Measurements from ENCODE around the gene RAPGEF6.
"Not testable (repeated sequence)": the region's sequence is repeated elsewhere in the genome, so short reads cannot be mapped to it uniquely, and the experiment has no call there.

The RAPGEF6 gene

DNA sequence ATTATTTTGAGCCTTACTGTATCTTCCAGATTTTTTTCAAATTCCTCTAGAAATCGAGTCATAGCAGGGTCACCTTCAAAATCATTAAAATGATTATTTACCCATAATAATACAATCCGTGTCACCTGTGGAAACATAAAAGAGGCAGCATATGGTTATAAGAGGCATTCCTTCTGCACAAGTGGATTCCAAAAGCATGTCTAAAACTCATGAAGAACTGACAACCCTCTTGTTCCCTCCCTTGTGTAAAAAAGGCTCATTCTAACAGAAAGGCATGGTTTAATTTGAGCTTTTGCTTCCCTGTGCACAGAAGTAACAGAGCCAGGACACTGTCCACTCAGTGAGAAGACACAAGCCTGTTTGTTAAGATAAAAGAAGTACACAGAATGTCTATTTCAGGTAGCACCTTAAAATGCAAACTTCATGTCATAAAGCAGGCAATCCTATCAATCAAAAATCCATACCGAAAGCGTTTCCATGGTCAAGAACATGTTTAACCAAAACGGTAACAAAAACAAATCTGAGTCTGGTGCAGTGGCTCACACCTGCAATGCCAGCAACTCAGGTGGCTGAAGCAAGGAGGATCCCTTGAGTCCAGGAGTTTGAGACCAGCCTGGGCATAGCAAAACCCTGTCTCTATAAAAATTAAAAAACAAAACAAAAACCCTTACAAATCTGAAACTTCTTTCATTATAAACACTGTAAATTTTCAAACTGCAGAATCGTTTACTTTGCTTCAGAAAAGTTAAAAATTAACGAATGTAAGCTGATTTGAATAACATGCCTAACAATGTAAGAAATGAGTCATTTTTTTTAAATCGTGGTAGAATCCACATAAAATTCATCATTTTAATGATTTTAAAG is 139.3 kb downstream of the RAPGEF6 start:
- no peak for DNase-seq

DNA sequence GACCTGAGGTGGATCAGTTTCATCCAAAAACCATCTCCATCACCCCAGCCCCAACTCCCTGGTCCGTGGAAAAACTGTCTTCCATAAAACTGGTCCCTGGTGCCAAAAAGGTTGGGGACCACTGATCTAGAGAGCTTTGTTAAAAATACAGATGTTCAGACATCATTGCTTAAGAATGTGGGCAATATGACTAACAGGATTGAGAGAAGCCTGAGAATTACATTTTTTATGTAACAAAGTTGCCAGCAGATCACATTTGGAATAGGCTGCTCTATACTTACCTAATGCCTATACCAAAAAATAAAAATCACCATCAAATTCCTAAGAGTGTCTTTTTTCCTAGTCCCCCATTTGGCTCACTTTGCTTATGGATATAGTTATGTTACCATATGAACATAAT is 143.3 kb downstream of the RAPGEF6 start:
- no peak for DNase-seq

- DNase-seq = no peak
Measured at GRCh38 chr5:131488463-131488862, 146.6 kb downstream of the RAPGEF6 start.

DNA sequence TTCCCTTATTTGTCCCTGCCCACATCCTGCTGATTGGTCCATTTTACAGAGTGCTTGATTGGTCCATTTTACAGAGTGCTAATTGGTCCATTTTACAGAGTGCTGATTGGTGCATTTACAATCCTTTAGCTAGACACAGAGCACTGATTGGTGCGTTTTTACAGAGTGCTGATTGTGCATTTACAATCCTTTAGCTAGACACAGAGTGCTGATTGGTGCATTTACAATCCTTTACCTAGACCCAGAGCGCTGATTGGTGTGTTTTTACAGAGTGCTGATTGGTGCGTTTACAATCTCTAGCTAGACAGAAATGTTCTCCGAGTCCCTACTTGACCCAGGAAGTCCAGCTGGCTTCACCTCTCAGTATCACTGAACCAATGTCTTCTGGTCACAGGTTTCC is 147.7 kb downstream of the RAPGEF6 start:
- DNase-seq = not testable (repeated sequence)

DNA sequence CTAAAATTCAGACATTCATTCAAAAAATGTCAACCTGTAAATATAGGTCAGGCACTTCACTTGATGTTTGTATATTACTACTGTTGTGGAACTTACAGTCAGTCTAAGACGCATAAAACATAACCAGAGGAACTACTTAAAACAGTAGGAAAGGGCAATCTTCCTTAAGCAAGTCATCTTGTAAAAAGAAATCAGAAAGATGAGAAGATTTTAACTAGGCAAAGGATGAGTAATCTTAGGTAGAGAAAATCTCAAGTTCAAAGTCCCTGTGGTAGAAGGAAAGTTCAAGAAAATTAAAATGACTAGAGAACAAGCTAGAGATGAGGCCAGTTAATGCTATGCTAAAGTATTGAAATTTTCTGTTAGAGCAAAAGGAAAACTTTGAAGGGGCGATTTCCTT is 152.4 kb downstream of the RAPGEF6 start:
- no peak for DNase-seq

DNA sequence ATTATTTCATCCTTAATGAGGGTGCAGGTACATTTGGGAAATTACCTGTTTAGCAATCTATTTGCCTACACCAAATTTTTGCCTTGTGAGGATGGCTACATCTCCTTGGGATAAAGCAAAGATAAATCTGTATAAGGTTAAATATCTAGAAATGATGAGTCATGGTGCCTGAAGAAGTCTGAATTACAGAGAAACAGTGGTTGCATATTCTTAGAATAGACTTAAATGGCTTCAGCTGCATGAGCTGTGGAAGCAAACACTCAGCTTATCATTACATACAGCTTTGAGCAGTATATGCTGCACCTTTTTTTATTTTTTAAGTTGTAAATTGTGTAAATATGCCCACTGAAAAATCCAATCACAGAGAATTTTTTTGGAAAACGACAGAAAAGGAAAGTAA is 153.5 kb downstream of the RAPGEF6 start:
- DNase-seq = no peak

- no peak for DNase-seq
Measured at GRCh38 chr5:131475541-131475941, 159.5 kb downstream of the RAPGEF6 start.

DNA sequence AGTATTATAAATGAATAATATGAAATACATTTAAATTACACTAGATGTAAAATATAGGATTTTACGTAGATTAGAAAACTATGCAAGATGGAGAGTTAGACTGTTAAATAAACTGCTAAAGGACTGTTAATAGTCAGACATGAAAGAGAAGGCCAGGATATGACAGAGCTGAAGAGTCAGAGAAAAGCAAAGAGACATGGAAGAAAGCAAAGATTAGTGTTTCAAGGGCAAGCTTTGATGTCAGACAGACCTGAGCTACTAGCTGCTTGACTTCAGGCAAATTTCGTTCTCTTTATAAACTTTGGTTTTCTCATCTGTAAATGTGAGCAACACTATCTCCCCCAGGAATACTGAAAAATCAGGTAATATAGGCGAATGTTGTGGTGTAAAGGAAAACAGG is 161.3 kb downstream of the RAPGEF6 start:
- DNase-seq = no peak

DNA sequence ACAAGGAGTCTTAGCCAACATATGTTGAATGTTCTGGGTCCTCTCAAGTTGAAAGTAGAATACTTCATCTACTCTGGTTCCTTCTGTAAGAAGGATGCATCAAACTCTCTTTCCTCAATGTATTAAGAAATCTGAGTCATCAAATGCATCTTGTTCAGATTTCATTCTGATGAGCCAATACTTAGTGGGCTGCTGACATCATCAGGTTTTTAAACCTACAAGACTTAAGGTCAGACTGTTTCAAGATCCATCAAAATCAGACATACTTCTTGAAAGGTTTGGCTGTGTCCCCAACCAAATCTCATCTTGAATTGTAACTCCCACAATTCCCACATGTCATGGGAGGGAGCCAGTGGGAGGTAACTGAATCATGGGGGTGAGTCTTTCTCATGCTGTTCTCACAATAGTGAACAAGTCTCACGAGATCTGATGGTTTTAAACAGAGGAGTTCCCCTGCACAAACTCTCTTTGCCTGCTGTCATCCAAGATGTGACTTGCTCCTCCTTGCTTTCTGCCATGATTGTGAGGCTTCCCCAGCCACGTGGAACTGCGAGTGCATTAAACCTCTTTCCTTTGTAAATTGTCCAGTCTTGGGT is 168.8 kb downstream of the RAPGEF6 start:
- no peak for DNase-seq

- no peak for DNase-seq
Measured at GRCh38 chr5:131463656-131464055, 171.4 kb downstream of the RAPGEF6 start.

GRCh38 chr5:131462454-131462853 is 172.6 kb downstream of the RAPGEF6 start:
- DNase-seq = no peak

- DNase-seq = no peak
Measured at GRCh38 chr5:131461742-131462141, 173.3 kb downstream of the RAPGEF6 start.

- DNase-seq = no peak
Measured at GRCh38 chr5:131460867-131461572, 174.0 kb downstream of the RAPGEF6 start.

GRCh38 chr5:131460133-131460532 is 174.9 kb downstream of the RAPGEF6 start:
- DNase-seq = no peak

GRCh38 chr5:131459216-131459615 is 175.8 kb downstream of the RAPGEF6 start:
- no peak for DNase-seq

DNA sequence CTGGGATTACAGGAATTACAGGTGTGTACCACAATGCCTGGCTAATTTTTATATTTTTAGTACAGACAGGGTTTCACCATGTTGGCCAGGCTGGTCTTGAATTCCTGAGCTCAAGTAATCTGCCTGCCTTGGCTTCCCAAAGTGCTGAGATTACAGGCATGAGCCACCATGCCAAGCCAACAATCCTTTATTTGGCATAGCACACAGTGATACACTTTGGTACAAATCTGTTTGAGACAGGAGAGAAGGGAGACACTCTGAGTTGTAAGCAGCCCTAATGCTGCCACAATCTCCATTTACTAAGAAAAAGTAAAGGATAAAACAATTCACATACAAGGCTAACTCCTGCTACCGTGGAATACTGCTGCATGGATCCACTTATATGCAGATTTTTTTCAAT is 177.8 kb downstream of the RAPGEF6 start:
- no peak for DNase-seq

DNA sequence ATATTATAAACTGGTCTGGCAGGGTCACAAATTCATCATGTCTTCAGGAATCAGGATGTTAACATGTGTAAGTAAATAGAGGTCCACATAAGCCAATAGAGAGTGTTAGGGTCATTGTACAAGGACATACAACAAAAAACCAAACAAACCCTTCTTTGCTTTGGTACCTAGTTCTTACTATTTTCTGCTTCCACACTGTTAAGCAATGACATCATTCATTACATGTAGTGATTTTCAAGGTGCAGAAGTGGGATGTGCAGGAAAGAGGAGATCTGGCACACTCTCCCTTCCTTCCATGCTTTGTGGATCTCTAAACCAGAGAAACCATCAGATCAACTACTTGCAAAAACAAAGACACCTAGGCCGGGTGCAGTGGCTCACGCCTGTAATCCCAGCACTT is 184.1 kb downstream of the RAPGEF6 start:
- DNase-seq = no peak

GRCh38 chr5:131441184-131441583 is 193.8 kb downstream of the RAPGEF6 start:
- DNase-seq = no peak

DNA sequence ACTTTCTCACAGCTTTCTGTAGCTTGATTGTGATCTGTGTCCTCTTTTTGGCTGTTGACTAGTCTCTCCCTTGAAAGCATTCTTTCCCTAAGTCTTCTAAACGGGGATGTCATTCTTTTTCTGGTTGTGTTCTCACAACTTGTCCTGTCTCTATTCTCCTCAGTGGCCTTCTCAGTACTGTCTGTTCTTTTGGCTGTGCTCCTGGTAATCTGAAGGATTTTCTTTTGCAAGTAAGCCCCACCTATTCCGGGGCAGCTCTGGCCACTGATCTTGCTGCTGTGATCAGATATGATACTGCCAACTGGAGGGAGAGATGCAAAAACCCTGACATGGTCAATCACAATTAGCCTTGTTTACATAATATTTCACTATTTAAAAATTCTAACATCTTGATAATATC is 198.9 kb downstream of the RAPGEF6 start:
- DNase-seq = no peak

DNA sequence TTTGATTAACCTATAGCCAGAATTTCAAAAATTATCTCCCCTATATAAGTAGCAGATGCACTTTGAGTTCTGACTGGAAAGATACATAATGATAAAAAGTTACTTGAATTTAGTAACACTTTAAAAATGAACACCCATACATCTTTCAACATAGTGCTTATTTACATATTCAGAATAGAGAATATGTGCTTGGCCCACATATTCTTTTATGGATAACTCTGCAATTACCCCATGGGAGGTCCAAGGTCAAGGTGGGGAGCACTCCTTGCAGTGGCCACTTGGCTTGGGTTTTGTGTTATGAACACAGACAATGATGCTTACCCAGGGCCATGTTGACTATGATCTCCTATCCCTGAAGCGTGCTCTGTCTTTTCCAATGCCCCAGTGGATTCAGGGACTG is 201.9 kb downstream of the RAPGEF6 start:
- DNase-seq = no peak

- no peak for DNase-seq
Measured at GRCh38 chr5:131431794-131432193, 203.2 kb downstream of the RAPGEF6 start.

GRCh38 chr5:131430794-131431193 is 204.2 kb downstream of the RAPGEF6 start:
- DNase-seq = no peak

GRCh38 chr5:131426011-131426410 is 209.0 kb downstream of the RAPGEF6 start:
- no peak for DNase-seq

GRCh38 chr5:131423056-131423455 is 212.0 kb downstream of the RAPGEF6 start:
- no peak for DNase-seq

All from central memory CD4-positive, alpha-beta T cell (primary cell).